Panc1 (cell line): ENCODE results near the gene SENP1. TPM values are rescaled to one million over a fixed set of nuclear protein-coding genes. Genes with fewer than 3 reads are reported as not detected.

Experiments used
- ATAC-seq: fragments of 200-7000 bp; cut with Tn5 transposase; 2 replicates; pipeline ENCODE4 v1.9.1; 2020; ENCODE audit warnings: mild to moderate bottlenecking, moderate library complexity
- BruUV-seq: library from RNA; stranded (reverse); fragments of 400-500 nt; replicated peaks from 2 replicates; lab custom pipeline; 2021; lab: Mats Ljungman, UMichigan
- CTCF ChIA-PET: fragments of 300-600 bp; sonication (Branson Sonifier 250); formaldehyde crosslinking; loops from one replicate; lab custom pipeline; 2022; ENCODE audit warnings: antibody characterized with exemption; lab: Charles Lee
- POLR2A ChIA-PET: fragments of 300-600 bp; sonication (Branson Sonifier 250); formaldehyde crosslinking; loops from one replicate; lab custom pipeline; 2022; ENCODE audit warnings: antibody characterized with exemption; lab: Charles Lee
- DNase-seq: peaks from one replicate; pipeline ENCODE4 v3.0.0-alpha.2; 2010; ENCODE audit warnings: low read depth, low spot score
- H3K27ac ChIP-seq: 2 replicates; pipeline ENCODE4 v1.5.1; 2011; ENCODE audit warnings: mild to moderate bottlenecking, low read length, inconsistent platforms
- H3K27me3 ChIP-seq: fragments of 200-500 bp; sonication (Bioruptor generic); 2 replicates; pipeline ENCODE4 v1.6.0; 2014; ENCODE audit warnings: low read length, inconsistent platforms; ENCODE audit not compliant: control insufficient read depth, insufficient read depth
- H3K36me3 ChIP-seq: fragments of 200-500 bp; sonication (Bioruptor generic); 2 replicates; pipeline ENCODE4 v1.5.1; 2014; ENCODE audit warnings: inconsistent platforms, mild to moderate bottlenecking, low read length, moderate library complexity; ENCODE audit not compliant: control insufficient read depth, insufficient read depth
- H3K4me1 ChIP-seq: 2 replicates; pipeline ENCODE4 v1.5.1; 2011; ENCODE audit warnings: inconsistent platforms, mild to moderate bottlenecking, low read length, moderate library complexity; ENCODE audit not compliant: control insufficient read depth, insufficient read depth
- H3K4me3 ChIP-seq, 2 experiments: 2 replicates each; pipeline ENCODE4 v1.5.1; 2011 to 2012; ENCODE audit warnings: low read depth in 2 of 2, low read length in 2 of 2, mild to moderate bottlenecking in 2 of 2, inconsistent platforms in 1 of 2, moderate library complexity in 1 of 2
- H3K9me3 ChIP-seq: fragments of 200-500 bp; sonication (Bioruptor generic); 2 replicates; pipeline ENCODE4 v1.5.1; 2014; ENCODE audit warnings: low read depth, mild to moderate bottlenecking, inconsistent platforms, low read length, moderate library complexity; ENCODE audit not compliant: control insufficient read depth, insufficient read depth
- POLR2AphosphoS5 ChIP-seq: IDR thresholded peaks from 2 replicates; pipeline ENCODE4 v1.6.1; 2012; ENCODE audit warnings: mild to moderate bottlenecking, low read depth, low read length, moderate library complexity
- SIN3A ChIP-seq: IDR thresholded peaks from 2 replicates; pipeline ENCODE4 v1.6.1; 2012; ENCODE audit warnings: low read depth, mild to moderate bottlenecking, low read length, moderate library complexity, borderline replicate concordance; ENCODE audit not compliant: insufficient read depth
- TCF7L2 ChIP-seq: IDR thresholded peaks from 2 replicates; pipeline ENCODE4 v1.6.1; 2011; ENCODE audit warnings: mild to moderate bottlenecking, low read depth, low read length, inconsistent platforms
- in situ Hi-C: cut with HindIII; loops from 2 replicates; pipeline ENCODE4 v1.10.0; 2016; ENCODE audit warnings: low sequenced_read_pairs, low pct_unique_long_range_greater_than_20kb
- intact Hi-C: fragments of 100-400 bp; cut with micrococcal nuclease; formaldehyde crosslinking; loops from one replicate; pipeline ENCODE4 v1.10.0; 2022; ENCODE audit not compliant: unreplicated experiment
- total RNA-seq: library from RNA; stranded (reverse); gene quantifications from one replicate; pipeline ENCODE4 v1.2.1, GENCODE V29; 2021; ENCODE audit not compliant: unreplicated experiment
- TF ChIP-seq, protein P1 (sequence below), 2 experiments: IDR thresholded peaks; 2 replicates each; pipeline ENCODE4 v1.6.1; 2011 to 2012; ENCODE audit warnings: low read depth in 2 of 2, control low read depth in 1 of 2, low read length in 1 of 2, mild to moderate bottlenecking in 1 of 2, moderate library complexity in 1 of 2; ENCODE audit not compliant: insufficient read depth in 1 of 2
- TF ChIP-seq, protein P2 (sequence below): fragments of 450-650 bp; IDR thresholded peaks from 2 replicates; pipeline ENCODE4 v1.5.1; 2017; ENCODE audit warnings: mild to moderate bottlenecking

The SENP1 gene
- total RNA-seq, 1 experiment from 2014 or later: 35.2 TPM

DNA sequence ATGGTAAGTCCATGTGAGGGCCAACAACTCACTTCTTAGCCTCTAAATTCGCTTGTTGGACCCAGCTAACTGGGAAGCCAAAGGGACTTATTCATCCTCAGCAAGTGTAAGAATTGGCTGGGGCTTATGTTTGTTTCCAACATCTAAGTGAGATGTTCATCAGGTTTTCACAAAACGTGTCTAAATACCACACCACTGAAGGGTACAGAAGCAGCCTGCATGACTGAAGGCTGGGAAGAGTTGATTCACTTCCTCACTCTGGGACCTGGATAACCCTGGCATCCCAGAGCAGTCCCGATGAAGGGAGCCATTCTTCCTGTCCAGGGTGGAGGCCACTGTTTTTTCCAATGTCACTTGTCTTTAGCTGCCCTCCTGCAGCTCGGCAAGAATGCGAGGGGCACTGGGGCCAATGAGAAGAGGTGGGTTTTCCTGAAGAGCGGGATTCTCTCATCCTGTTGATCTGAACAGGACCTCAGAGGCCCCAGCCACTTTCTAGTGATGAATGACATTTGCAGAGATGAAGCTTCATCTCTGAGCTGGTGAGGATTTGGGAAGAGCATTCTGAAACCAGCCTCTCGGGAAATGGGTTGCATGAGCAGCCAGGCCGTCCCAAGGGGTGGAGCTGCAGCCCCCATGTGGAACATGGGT lies 89.4 kb downstream of the SENP1 start:
- DNase-seq: no peak
- in situ Hi-C loops: no loop called here
- peaks cover 16% of the 10 kb centered on the region; the same call in 1 of the 2 replicates for H3K27me3 ChIP-seq

GRCh38 chr12:48015954-48016353 lies 89.9 kb downstream of the SENP1 start:
- ChIA-PET CTCF (no interaction called here), POLR2A (no interaction called here)
- intact Hi-C loops (no loop called here), in situ Hi-C loops (no loop called here)
- DNase-seq: no peak
- ATAC-seq: no peak
- no peaks in the 10 kb centered on the region for H3K36me3 ChIP-seq
- no peaks in the 10 kb centered on the region for H3K9me3 ChIP-seq
- no TSS peak for BruUV-seq
- H3K4me3 ChIP-seq: no peak overlapping the region
- TF ChIP-seq, protein P1, sequence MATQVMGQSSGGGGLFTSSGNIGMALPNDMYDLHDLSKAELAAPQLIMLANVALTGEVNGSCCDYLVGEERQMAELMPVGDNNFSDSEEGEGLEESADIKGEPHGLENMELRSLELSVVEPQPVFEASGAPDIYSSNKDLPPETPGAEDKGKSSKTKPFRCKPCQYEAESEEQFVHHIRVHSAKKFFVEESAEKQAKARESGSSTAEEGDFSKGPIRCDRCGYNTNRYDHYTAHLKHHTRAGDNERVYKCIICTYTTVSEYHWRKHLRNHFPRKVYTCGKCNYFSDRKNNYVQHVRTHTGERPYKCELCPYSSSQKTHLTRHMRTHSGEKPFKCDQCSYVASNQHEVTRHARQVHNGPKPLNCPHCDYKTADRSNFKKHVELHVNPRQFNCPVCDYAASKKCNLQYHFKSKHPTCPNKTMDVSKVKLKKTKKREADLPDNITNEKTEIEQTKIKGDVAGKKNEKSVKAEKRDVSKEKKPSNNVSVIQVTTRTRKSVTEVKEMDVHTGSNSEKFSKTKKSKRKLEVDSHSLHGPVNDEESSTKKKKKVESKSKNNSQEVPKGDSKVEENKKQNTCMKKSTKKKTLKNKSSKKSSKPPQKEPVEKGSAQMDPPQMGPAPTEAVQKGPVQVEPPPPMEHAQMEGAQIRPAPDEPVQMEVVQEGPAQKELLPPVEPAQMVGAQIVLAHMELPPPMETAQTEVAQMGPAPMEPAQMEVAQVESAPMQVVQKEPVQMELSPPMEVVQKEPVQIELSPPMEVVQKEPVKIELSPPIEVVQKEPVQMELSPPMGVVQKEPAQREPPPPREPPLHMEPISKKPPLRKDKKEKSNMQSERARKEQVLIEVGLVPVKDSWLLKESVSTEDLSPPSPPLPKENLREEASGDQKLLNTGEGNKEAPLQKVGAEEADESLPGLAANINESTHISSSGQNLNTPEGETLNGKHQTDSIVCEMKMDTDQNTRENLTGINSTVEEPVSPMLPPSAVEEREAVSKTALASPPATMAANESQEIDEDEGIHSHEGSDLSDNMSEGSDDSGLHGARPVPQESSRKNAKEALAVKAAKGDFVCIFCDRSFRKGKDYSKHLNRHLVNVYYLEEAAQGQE (IDR thresholded peaks at IDR 0.05; ENCODE audit: insufficient read depth in 1 of 2, low read depth in 2 of 2, low read length in 1 of 2): no peak
- TF ChIP-seq POLR2AphosphoS5: no peak
- TF ChIP-seq, protein P2, sequence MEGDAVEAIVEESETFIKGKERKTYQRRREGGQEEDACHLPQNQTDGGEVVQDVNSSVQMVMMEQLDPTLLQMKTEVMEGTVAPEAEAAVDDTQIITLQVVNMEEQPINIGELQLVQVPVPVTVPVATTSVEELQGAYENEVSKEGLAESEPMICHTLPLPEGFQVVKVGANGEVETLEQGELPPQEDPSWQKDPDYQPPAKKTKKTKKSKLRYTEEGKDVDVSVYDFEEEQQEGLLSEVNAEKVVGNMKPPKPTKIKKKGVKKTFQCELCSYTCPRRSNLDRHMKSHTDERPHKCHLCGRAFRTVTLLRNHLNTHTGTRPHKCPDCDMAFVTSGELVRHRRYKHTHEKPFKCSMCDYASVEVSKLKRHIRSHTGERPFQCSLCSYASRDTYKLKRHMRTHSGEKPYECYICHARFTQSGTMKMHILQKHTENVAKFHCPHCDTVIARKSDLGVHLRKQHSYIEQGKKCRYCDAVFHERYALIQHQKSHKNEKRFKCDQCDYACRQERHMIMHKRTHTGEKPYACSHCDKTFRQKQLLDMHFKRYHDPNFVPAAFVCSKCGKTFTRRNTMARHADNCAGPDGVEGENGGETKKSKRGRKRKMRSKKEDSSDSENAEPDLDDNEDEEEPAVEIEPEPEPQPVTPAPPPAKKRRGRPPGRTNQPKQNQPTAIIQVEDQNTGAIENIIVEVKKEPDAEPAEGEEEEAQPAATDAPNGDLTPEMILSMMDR: no peak
- TF ChIP-seq SIN3A: no peak
- no peak for TF ChIP-seq TCF7L2
- H3K4me1 ChIP-seq: no peaks in the 10 kb centered on the region
- H3K27ac ChIP-seq: no peak overlapping the region
- peaks cover 16% of the 10 kb centered on the region; the same call in 1 of the 2 replicates for H3K27me3 ChIP-seq

More for the DNA sequence above, 89.4 kb downstream of the SENP1 start:
- Histone ChIP-seq H3K27ac (no peak overlapping the region), H3K9me3 (no peaks in the 10 kb centered on the region), H3K4me1 (0 out of 2 replicates have a peak, but pooled peaks cover 3% of the 10 kb centered on the region), H3K36me3 (no peaks in the 10 kb centered on the region), H3K4me3 (no peak overlapping the region)
- BruUV-seq: no TSS peak
- ChIA-PET POLR2A (no interaction called here), CTCF (no interaction called here)
- TF ChIP-seq TCF7L2: no peak
- no peak for TF ChIP-seq SIN3A
- TF ChIP-seq, protein P2: no peak
- TF ChIP-seq, protein P1 (IDR thresholded peaks at IDR 0.05; ENCODE audit: insufficient read depth in 1 of 2, low read depth in 2 of 2, low read length in 1 of 2): no peak
- no peak for TF ChIP-seq POLR2AphosphoS5
- no peak for ATAC-seq
- intact Hi-C loops: no loop called here
